HepG2 (cell line): ENCODE data around the gene GPR31. TPM values are rescaled to one million over a fixed set of nuclear protein-coding genes. Genes with fewer than 3 reads are reported as not detected.

Experiments used
- ARID2 ChIP-seq: sonication (generic); formaldehyde crosslinking; IDR thresholded peaks from 2 replicates; pipeline ENCODE4 v1.8.1; 2022; ENCODE audit warnings: mild to moderate bottlenecking, missing genetic modification reagents, borderline replicate concordance
- ARNT ChIP-seq: fragments of 450-650 bp; IDR thresholded peaks from 2 replicates; pipeline ENCODE4 v1.6.1; 2017
- CC2D1A ChIP-seq: sonication (generic); formaldehyde crosslinking; IDR thresholded peaks from 2 replicates; pipeline ENCODE4 v1.8.1; 2023; ENCODE audit warnings: mild to moderate bottlenecking, missing genetic modification reagents
- CREB1 ChIP-seq, 2 experiments: fragments of 450-650 bp in 1 of 2; IDR thresholded peaks; 2 replicates each; pipeline ENCODE4 v1.6.1; 2016 to 2017; ENCODE audit warnings: control low read depth in 1 of 2, mild to moderate bottlenecking in 1 of 2, missing compliant biosample characterization in 1 of 2, missing genetic modification characterization in 1 of 2
- DMAP1 ChIP-seq: IDR thresholded peaks from 2 replicates; pipeline ENCODE4 v1.6.1; 2016
- FOXO1 ChIP-seq: sonication (generic); formaldehyde crosslinking; IDR thresholded peaks from 2 replicates; pipeline ENCODE4 v1.4.0; 2020; ENCODE audit warnings: missing genetic modification reagents
- GZF1 ChIP-seq: sonication (generic); formaldehyde crosslinking; IDR thresholded peaks from 2 replicates; pipeline ENCODE4 v1.5.1; 2020; ENCODE audit warnings: mild to moderate bottlenecking, missing genetic modification reagents
- HNF4A ChIP-seq: sonication (generic); formaldehyde crosslinking; IDR thresholded peaks from 2 replicates; pipeline ENCODE4 v1.4.0; 2020; ENCODE audit warnings: missing genetic modification reagents
- MED1 ChIP-seq: sonication (generic); formaldehyde crosslinking; IDR thresholded peaks from 2 replicates; pipeline ENCODE4 v1.4.0; 2020; ENCODE audit warnings: missing genetic modification reagents
- MTF2 ChIP-seq: sonication (generic); formaldehyde crosslinking; IDR thresholded peaks from 2 replicates; pipeline ENCODE4 v1.5.0; 2020; ENCODE audit warnings: missing genetic modification reagents, borderline replicate concordance
- NFIB ChIP-seq: sonication (generic); formaldehyde crosslinking; IDR thresholded peaks from 2 replicates; pipeline ENCODE4 v1.9.0; 2021; ENCODE audit warnings: missing genetic modification reagents, mild to moderate bottlenecking, borderline replicate concordance
- SIX4 ChIP-seq: sonication (generic); formaldehyde crosslinking; IDR thresholded peaks from 2 replicates; pipeline ENCODE4 v1.4.0; 2020; ENCODE audit warnings: missing genetic modification reagents
- TARDBP ChIP-seq: sonication (generic); formaldehyde crosslinking; IDR thresholded peaks from 2 replicates; pipeline ENCODE4 v1.8.0; 2022; ENCODE audit warnings: mild to moderate bottlenecking, missing genetic modification reagents
- TBX2 ChIP-seq: sonication (generic); formaldehyde crosslinking; IDR thresholded peaks from 2 replicates; pipeline ENCODE4 v1.5.0; 2020; ENCODE audit warnings: missing genetic modification reagents, mild to moderate bottlenecking, borderline replicate concordance
- ZC3H4 ChIP-seq: sonication (generic); formaldehyde crosslinking; IDR thresholded peaks from 2 replicates; pipeline ENCODE4 v1.4.0; 2020; ENCODE audit warnings: missing genetic modification reagents, borderline replicate concordance
- ZFP36L2 ChIP-seq: sonication (generic); formaldehyde crosslinking; IDR thresholded peaks from 2 replicates; pipeline ENCODE4 v1.4.0; 2020; ENCODE audit warnings: missing genetic modification reagents
- ZFP37 ChIP-seq: sonication (generic); formaldehyde crosslinking; IDR thresholded peaks from 2 replicates; pipeline ENCODE4 v1.4.0; 2020; ENCODE audit warnings: missing genetic modification reagents, borderline replicate concordance
- ZNF121 ChIP-seq: sonication (generic); formaldehyde crosslinking; IDR thresholded peaks from 2 replicates; pipeline ENCODE4 v1.5.0; 2020; ENCODE audit warnings: mild to moderate bottlenecking, missing genetic modification reagents
- ZNF17 ChIP-seq: sonication (generic); formaldehyde crosslinking; IDR thresholded peaks from 2 replicates; pipeline ENCODE4 v1.5.0; 2020; ENCODE audit warnings: mild to moderate bottlenecking, missing genetic modification reagents
- ZNF235 ChIP-seq: sonication (generic); formaldehyde crosslinking; IDR thresholded peaks from 2 replicates; pipeline ENCODE4 v1.8.1; 2023; ENCODE audit warnings: mild to moderate bottlenecking, missing genetic modification reagents, borderline replicate concordance
- ZNF7 ChIP-seq: IDR thresholded peaks from 2 replicates; pipeline ENCODE4 v1.6.1; 2016; ENCODE audit warnings: missing biosample characterization, missing genetic modification reagents
- ZNF75D ChIP-seq: sonication (generic); formaldehyde crosslinking; IDR thresholded peaks from 2 replicates; pipeline ENCODE4 v1.8.1; 2023; ENCODE audit warnings: missing genetic modification reagents, mild to moderate bottlenecking, borderline replicate concordance
- polyA plus RNA-seq, 8 experiments: library from polyadenylated mRNA; depleted of rRNA in 3 of 8; stranded (reverse) in 7 of 8; unstranded in 1 of 8; fragments of >200 nt; fragmentation: Illumina TruSeq in 4 of 8; extraction: Trizol in 4 of 8; gene quantifications; 2 replicates each; pipeline versions ENCODE4 v1.2.1 to v1.2.3, GENCODE V29; 2011 to 2016; ENCODE audit warnings: low read depth in 4 of 8, missing spikeins in 1 of 8, mixed read lengths in 1 of 8; ENCODE audit not compliant: insufficient read depth in 1 of 8
- total RNA-seq, 5 experiments: library from RNA; depleted of rRNA; stranded (reverse); fragments of >200 nt; fragmentation: Illumina TruSeq; extraction: Trizol; gene quantifications; 2 replicates each; pipeline ENCODE4 v1.2.3, GENCODE V29; 2016; ENCODE audit warnings: low read depth in 1 of 5
- TF ChIP-seq, protein P1 (sequence below): sonication (generic); formaldehyde crosslinking; IDR thresholded peaks from 2 replicates; pipeline ENCODE4 v1.5.0; 2020; ENCODE audit warnings: mild to moderate bottlenecking, low read depth, missing genetic modification reagents, borderline replicate concordance
- TF ChIP-seq, protein P2 (sequence below): IDR thresholded peaks from 2 replicates; pipeline ENCODE4 v1.6.1; 2016
- TF ChIP-seq, protein P3 (sequence below): sonication (generic); formaldehyde crosslinking; IDR thresholded peaks from 2 replicates; pipeline ENCODE4 v1.5.1; 2020; ENCODE audit warnings: mild to moderate bottlenecking, missing genetic modification reagents, borderline replicate concordance
- TF ChIP-seq, protein P4 (sequence below): sonication (generic); formaldehyde crosslinking; IDR thresholded peaks from 2 replicates; pipeline ENCODE4 v1.8.1; 2023; ENCODE audit warnings: mild to moderate bottlenecking, missing genetic modification reagents, borderline replicate concordance
- TF ChIP-seq, protein P5 (sequence below): sonication (generic); formaldehyde crosslinking; conservative IDR thresholded peaks from 2 replicates; pipeline ENCODE4 v1.8.0; 2022; ENCODE audit warnings: missing genetic modification reagents

The GPR31 gene
- total and polyA plus RNA-seq, 2 of the 13 experiments (the other 11 are each of a cell fraction or from before 2014, with no cell fraction given) = not detected

DNA sequence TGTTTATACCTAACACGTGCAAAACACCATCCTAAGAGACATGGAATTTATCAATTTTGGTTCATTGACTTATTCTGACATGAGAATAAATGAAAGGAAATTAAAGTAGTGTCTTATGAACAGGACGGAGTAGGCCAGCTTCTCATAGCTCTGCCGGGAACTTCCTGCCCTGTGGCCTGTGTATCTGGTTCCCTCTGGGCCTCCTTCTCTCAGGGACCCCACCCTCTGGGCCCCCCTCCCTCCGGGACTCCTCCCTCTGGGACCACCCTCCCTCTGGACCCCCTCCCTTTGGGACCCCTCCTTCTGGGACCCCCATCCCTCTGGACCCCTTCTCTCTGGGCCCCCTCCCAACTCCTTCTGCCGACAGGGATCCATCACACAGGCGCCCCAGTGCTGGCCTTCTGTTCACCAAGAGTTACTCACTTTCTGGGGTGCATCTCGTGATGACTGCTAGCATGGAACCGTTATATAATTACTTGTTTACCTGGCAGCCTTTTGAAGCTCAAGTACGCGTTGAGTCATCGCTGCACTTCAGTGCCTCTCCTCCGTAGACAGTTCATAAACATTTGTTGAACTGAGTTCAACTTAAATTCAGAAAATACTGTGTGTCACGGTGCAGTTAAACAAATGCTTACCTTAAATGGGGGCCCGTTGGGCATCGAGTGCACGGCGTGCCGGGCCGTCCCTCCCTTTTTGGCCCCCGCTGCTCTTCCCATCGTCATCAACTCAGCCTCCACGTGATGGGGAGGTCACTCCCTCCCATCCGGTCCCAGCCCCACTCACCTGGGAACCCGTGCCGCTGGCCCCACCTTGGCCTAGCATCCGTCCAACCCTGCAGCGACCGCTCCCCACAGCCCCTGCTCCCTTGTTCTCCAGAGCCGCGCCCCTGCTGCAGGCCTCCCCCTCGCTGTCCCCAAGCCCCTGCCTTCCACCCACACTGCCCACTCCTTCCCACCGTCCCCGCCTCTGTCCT, 26.8 kb downstream of the GPR31 start (continued):
- peak; percentile 78 for TF ChIP-seq CREB1 (IDR thresholded peaks at IDR 0.05)
- TF ChIP-seq CREB1 (CRISPR knock-in tag; IDR thresholded peaks at IDR 0.05) = peak; percentile 67
- no peak for TF ChIP-seq CC2D1A (CRISPR knock-in tag)
- no peak for TF ChIP-seq DMAP1 (CRISPR knock-in tag)
- TF ChIP-seq, protein P1, sequence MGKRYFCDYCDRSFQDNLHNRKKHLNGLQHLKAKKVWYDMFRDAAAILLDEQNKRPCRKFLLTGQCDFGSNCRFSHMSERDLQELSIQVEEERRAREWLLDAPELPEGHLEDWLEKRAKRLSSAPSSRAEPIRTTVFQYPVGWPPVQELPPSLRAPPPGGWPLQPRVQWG (CRISPR knock-in tag) = no peak
- TF ChIP-seq ZNF121 (CRISPR knock-in tag) = peak; percentile 83
- TF ChIP-seq, protein P2, sequence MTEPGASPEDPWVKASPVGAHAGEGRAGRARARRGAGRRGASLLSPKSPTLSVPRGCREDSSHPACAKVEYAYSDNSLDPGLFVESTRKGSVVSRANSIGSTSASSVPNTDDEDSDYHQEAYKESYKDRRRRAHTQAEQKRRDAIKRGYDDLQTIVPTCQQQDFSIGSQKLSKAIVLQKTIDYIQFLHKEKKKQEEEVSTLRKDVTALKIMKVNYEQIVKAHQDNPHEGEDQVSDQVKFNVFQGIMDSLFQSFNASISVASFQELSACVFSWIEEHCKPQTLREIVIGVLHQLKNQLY (CRISPR knock-in tag) = peak; percentile 75
- 0 out of 2 replicates have a peak, but pooled peaks have one; percentile 44 for TF ChIP-seq ZNF17 (CRISPR knock-in tag)
- TF ChIP-seq ZNF235 (CRISPR knock-in tag) = no peak
- peak; percentile 67; the same call in 1 of the 2 replicates for TF ChIP-seq TBX2 (CRISPR knock-in tag)
- no peak for TF ChIP-seq GZF1 (CRISPR knock-in tag)
- TF ChIP-seq MED1 (CRISPR knock-in tag) = peak; percentile 94
- no peak for TF ChIP-seq ARID2 (CRISPR knock-in tag)
- TF ChIP-seq, protein P3, sequence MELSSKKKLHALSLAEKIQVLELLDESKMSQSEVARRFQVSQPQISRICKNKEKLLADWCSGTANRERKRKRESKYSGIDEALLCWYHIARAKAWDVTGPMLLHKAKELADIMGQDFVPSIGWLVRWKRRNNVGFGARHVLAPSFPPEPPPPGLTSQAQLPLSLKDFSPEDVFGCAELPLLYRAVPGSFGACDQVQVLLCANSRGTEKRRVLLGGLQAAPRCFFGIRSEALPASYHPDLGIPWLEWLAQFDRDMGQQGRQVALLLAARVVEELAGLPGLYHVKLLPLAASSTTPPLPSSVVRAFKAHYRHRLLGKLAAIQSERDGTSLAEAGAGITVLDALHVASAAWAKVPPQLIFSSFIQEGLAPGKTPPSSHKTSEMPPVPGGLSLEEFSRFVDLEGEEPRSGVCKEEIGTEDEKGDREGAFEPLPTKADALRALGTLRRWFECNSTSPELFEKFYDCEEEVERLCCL (CRISPR knock-in tag) = no peak
- TF ChIP-seq ZC3H4 = no peak
- no peak for TF ChIP-seq SIX4 (CRISPR knock-in tag)
- TF ChIP-seq ZNF75D (CRISPR knock-in tag) = no peak
- TF ChIP-seq ZNF7 (CRISPR knock-in tag) = peak; percentile 34; the same call in 1 of the 2 replicates
- no peak for TF ChIP-seq NFIB (CRISPR knock-in tag)
- no peak; the same call in 1 of the 2 replicates for TF ChIP-seq ZFP37
- TF ChIP-seq ZFP36L2 = no peak
- TF ChIP-seq TARDBP = peak; percentile 71; the same call in 1 of the 2 replicates
- TF ChIP-seq ARNT = no peak
- peak; percentile 53 for TF ChIP-seq HNF4A (CRISPR knock-in tag)
- TF ChIP-seq, protein P4, sequence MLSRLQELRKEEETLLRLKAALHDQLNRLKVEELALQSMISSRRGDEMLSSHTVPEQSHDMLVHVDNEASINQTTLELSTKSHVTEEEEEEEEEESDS = no peak
- TF ChIP-seq FOXO1 (CRISPR knock-in tag) = peak; percentile 91; the same call in 1 of the 2 replicates
- TF ChIP-seq MTF2 (CRISPR knock-in tag) = no peak
- TF ChIP-seq, protein P5, sequence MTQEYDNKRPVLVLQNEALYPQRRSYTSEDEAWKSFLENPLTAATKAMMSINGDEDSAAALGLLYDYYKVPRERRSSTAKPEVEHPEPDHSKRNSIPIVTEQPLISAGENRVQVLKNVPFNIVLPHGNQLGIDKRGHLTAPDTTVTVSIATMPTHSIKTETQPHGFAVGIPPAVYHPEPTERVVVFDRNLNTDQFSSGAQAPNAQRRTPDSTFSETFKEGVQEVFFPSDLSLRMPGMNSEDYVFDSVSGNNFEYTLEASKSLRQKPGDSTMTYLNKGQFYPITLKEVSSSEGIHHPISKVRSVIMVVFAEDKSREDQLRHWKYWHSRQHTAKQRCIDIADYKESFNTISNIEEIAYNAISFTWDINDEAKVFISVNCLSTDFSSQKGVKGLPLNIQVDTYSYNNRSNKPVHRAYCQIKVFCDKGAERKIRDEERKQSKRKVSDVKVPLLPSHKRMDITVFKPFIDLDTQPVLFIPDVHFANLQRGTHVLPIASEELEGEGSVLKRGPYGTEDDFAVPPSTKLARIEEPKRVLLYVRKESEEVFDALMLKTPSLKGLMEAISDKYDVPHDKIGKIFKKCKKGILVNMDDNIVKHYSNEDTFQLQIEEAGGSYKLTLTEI (CRISPR knock-in tag) = no peak
